Keratinocyte (primary cell): ENCODE data around the gene LMNTD1. TPM values are rescaled to one million over a fixed set of nuclear protein-coding genes. Genes with fewer than 3 reads are reported as not detected.

ENCODE experiments used
- DNase-seq: peaks from one replicate; pipeline ENCODE4 v3.0.0-alpha.2; 2011; ENCODE audit warnings: low read depth, missing footprints, low spot score
- FAIRE-seq: peaks from 2 replicates; lab custom pipeline; 2011; peaks lifted over from hg19 to GRCh38; lab: Jason Lieb, UNC
- H2AFZ ChIP-seq: 2 replicates; pipeline ENCODE4 v1.6.0; 2012; ENCODE audit warnings: low read length, control low read depth, inconsistent platforms; ENCODE audit not compliant: control insufficient read depth
- H3K27ac ChIP-seq: 2 replicates; pipeline ENCODE4 v1.5.1; 2011; ENCODE audit warnings: low read length; ENCODE audit not compliant: control insufficient read depth, insufficient read depth
- H3K27me3 ChIP-seq: 3 replicates; pipeline ENCODE4 v1.6.0; 2011; ENCODE audit warnings: low read length; ENCODE audit not compliant: control insufficient read depth, insufficient read depth; ENCODE audit errors: extremely low read depth
- H3K36me3 ChIP-seq, 2 experiments: 2 replicates in 1 of 2; 3 replicates in 1 of 2; pipeline ENCODE4 v1.5.1; 2011; ENCODE audit warnings: low read length in 2 of 2, mild to moderate bottlenecking in 1 of 2; ENCODE audit not compliant: control insufficient read depth in 2 of 2, insufficient read depth in 2 of 2; ENCODE audit errors: extremely low read depth in 1 of 2
- H3K4me1 ChIP-seq: 3 replicates; pipeline ENCODE4 v1.5.1; 2011; ENCODE audit warnings: low read length; ENCODE audit not compliant: control insufficient read depth, insufficient read depth; ENCODE audit errors: extremely low read depth
- H3K4me2 ChIP-seq: 3 replicates; pipeline ENCODE4 v1.6.0; 2011; ENCODE audit warnings: low read depth, low read length; ENCODE audit not compliant: control insufficient read depth, insufficient read depth; ENCODE audit errors: extremely low read depth
- H3K4me3 ChIP-seq, 3 experiments: fragments of 200-600 bp in 1 of 3; sonication (generic) in 1 of 3; 2 replicates in 2 of 3; 3 replicates in 1 of 3; pipeline ENCODE4 v1.5.1; 2011 to 2016; ENCODE audit warnings: low read length in 3 of 3, mild to moderate bottlenecking in 3 of 3, control low read depth in 2 of 3, inconsistent platforms in 1 of 3, low read depth in 1 of 3, mixed read lengths in 1 of 3, mixed run types in 1 of 3, moderate library complexity in 1 of 3; ENCODE audit not compliant: control insufficient read depth in 2 of 3, insufficient read depth in 2 of 3; ENCODE audit errors: extremely low read depth in 1 of 3
- H3K79me2 ChIP-seq: 2 replicates; pipeline ENCODE4 v1.6.0; 2012; ENCODE audit warnings: low read length; ENCODE audit not compliant: control insufficient read depth, insufficient read depth
- H3K9ac ChIP-seq: 3 replicates; pipeline ENCODE4 v1.6.0; 2011; ENCODE audit warnings: low read length; ENCODE audit not compliant: control insufficient read depth, insufficient read depth; ENCODE audit errors: extremely low read depth
- H3K9me1 ChIP-seq: 3 replicates; pipeline ENCODE4 v1.6.0; 2011; ENCODE audit warnings: low read length; ENCODE audit not compliant: control insufficient read depth, insufficient read depth; ENCODE audit errors: extremely low read depth
- H3K9me3 ChIP-seq: 2 replicates; pipeline ENCODE4 v1.5.1; 2012; ENCODE audit warnings: low read depth, low read length; ENCODE audit not compliant: control insufficient read depth
- H4K20me1 ChIP-seq: 3 replicates; pipeline ENCODE4 v1.6.0; 2011; ENCODE audit warnings: low read length; ENCODE audit not compliant: control insufficient read depth, insufficient read depth; ENCODE audit errors: extremely low read depth
- EZH2 ChIP-seq: IDR thresholded peaks from one replicate; pipeline ENCODE4 v1.6.1; 2012; ENCODE audit warnings: inconsistent platforms, mild to moderate bottlenecking, low read length, moderate library complexity
- dilution Hi-C: fragments of 300-500 bp; cut with MboI; formaldehyde crosslinking; loops from one replicate; pipeline ENCODE4 v1.7.0; 2020; ENCODE audit warnings: low sequenced_read_pairs; ENCODE audit not compliant: extremely low pct_ligation_motif_present
- polyA plus RNA-seq, 5 experiments: library from polyadenylated mRNA; depleted of rRNA in 3 of 5; stranded (reverse) in 3 of 5; stranded (forward) in 1 of 5; unstranded in 1 of 5; fragments of >200 nt; gene quantifications; 1 replicate in 1 of 5; 2 replicates in 3 of 5; 3 replicates in 1 of 5; pipeline versions ENCODE4 v1.2.1 to v1.2.3, GENCODE V29; 2011 to 2012; ENCODE audit warnings: missing spikeins in 2 of 5, low read depth in 1 of 5, low replicate concordance in 1 of 5
- TF ChIP-seq, protein P1 (sequence below), 3 experiments: IDR thresholded peaks in 1 of 3; conservative IDR thresholded peaks in 1 of 3; optimal IDR thresholded peaks in 1 of 3; 2 replicates in 2 of 3; 3 replicates in 1 of 3; pipeline versions ENCODE3 to v1.5.1; 2011; ENCODE audit warnings: low read length in 3 of 3, mild to moderate bottlenecking in 3 of 3, moderate library complexity in 2 of 3, control low read depth in 1 of 3, inconsistent platforms in 1 of 3; ENCODE audit not compliant: insufficient read depth in 2 of 3; ENCODE audit errors: extremely low read depth in 1 of 3

Gene LMNTD1
- polyA plus RNA-seq, 1 donor (not counting 4 experiments of a cell fraction or from before 2014, with no cell fraction given) = 0.42 TPM

DNA sequence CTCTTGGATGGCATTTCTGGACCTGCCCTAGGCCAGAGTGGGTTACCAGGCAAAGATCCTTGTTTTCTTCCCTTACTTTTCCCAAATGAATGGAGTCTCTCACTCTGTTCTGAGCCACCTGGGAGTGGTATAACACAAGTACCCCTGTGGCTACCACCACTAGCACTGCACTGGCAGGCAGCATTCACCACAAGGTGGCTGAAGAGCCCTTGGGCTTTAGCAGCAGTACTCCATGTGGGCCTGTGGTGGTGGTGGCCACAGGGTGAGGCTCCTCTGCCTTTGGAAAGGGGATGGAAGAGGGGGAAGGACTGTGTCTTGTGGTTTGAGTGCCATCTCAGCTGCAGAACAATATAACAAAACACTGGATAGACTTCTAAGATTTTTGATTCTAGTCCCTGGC lies 38.1 kb upstream of the LMNTD1 start:
- FAIRE-seq (no peak), DNase-seq (no peak)
- dilution Hi-C loops = no loop called here
- H3K9me3 ChIP-seq = peaks cover 8% of the 10 kb centered on the region
- no peak overlapping the region for H3K27ac ChIP-seq
- H2AFZ ChIP-seq = no peak overlapping the region
- no peaks in the 10 kb centered on the region for H3K9me1 ChIP-seq
- H3K4me1 ChIP-seq = peaks cover 11% of the 10 kb centered on the region
- no peaks in the 10 kb centered on the region for H3K27me3 ChIP-seq
- no peak overlapping the region for H3K4me3 ChIP-seq
- H3K4me2 ChIP-seq = no peak overlapping the region
- no peaks in the 10 kb centered on the region for H3K36me3 ChIP-seq
- no peak for TF ChIP-seq EZH2
- TF ChIP-seq, protein P1, sequence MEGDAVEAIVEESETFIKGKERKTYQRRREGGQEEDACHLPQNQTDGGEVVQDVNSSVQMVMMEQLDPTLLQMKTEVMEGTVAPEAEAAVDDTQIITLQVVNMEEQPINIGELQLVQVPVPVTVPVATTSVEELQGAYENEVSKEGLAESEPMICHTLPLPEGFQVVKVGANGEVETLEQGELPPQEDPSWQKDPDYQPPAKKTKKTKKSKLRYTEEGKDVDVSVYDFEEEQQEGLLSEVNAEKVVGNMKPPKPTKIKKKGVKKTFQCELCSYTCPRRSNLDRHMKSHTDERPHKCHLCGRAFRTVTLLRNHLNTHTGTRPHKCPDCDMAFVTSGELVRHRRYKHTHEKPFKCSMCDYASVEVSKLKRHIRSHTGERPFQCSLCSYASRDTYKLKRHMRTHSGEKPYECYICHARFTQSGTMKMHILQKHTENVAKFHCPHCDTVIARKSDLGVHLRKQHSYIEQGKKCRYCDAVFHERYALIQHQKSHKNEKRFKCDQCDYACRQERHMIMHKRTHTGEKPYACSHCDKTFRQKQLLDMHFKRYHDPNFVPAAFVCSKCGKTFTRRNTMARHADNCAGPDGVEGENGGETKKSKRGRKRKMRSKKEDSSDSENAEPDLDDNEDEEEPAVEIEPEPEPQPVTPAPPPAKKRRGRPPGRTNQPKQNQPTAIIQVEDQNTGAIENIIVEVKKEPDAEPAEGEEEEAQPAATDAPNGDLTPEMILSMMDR (optimal IDR thresholded peaks at IDR 0.05 in 1 of 3, IDR thresholded peaks at IDR 0.05 in 1 of 3, conservative IDR thresholded peaks at IDR 0.05 in 1 of 3; ENCODE audit: extremely low read depth in 1 of 3, insufficient read depth in 2 of 3, low read length in 3 of 3) = peak; percentile 12 to 57 (median 48)
- no peak overlapping the region for H3K9ac ChIP-seq
- no peaks in the 10 kb centered on the region for H4K20me1 ChIP-seq
- no peaks in the 10 kb centered on the region for H3K79me2 ChIP-seq

DNA sequence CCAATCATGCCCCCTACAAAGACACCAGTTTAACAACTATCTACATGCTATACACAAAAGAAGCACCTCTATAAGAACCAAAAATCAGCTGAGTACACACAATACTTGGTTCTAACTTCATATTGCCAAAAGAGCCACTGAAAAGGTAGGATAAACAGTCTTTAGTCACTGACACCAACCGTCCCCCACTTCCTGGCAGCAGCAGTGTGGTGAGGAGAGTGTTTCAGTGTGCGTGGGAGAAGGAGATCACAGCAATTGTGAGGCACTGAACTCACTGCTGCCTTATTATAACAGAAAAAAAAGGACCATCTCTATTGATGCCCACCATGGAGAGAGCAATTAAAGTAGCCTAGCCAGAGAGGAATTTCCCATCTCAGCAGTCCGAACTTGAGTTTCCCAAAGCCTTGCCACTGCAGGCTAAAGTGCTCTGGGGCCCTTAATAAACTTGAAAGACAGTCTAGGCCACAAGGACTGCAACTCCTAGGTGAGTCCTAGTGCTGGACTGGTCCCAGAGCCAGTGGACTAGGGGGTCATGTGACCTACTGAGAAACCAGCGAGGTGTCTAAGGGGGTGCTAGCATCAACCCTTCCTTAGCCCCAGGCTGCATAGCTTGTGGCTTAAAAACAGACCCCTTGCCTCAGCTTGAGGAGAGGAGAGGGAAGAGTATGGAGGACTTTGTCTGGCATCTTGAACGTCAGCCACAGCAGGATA lies 37.1 kb upstream of the LMNTD1 start:
- no peak overlapping the region for H3K27ac ChIP-seq
- dilution Hi-C loops = no loop called here
- H3K79me2 ChIP-seq = no peaks in the 10 kb centered on the region
- H4K20me1 ChIP-seq = no peaks in the 10 kb centered on the region
- H3K9me3 ChIP-seq = peaks cover 9% of the 10 kb centered on the region
- no peak for FAIRE-seq
- no peak overlapping the region for H3K9ac ChIP-seq
- TF ChIP-seq EZH2 = no peak
- TF ChIP-seq, protein P1 (optimal IDR thresholded peaks at IDR 0.05 in 1 of 3, IDR thresholded peaks at IDR 0.05 in 1 of 3, conservative IDR thresholded peaks at IDR 0.05 in 1 of 3; ENCODE audit: extremely low read depth in 1 of 3, insufficient read depth in 2 of 3, low read length in 3 of 3) = no peak
- no peaks in the 10 kb centered on the region for H3K36me3 ChIP-seq
- no peak for DNase-seq
- no peak overlapping the region for H3K4me3 ChIP-seq
- no peak overlapping the region for H3K4me2 ChIP-seq
- no peak overlapping the region for H2AFZ ChIP-seq
- no peaks in the 10 kb centered on the region for H3K9me1 ChIP-seq
- H3K27me3 ChIP-seq = no peaks in the 10 kb centered on the region
- H3K4me1 ChIP-seq = peaks cover 20% of the 10 kb centered on the region
